Measurements from ENCODE around the gene ARHGEF1.

Gene ARHGEF1

DNA sequence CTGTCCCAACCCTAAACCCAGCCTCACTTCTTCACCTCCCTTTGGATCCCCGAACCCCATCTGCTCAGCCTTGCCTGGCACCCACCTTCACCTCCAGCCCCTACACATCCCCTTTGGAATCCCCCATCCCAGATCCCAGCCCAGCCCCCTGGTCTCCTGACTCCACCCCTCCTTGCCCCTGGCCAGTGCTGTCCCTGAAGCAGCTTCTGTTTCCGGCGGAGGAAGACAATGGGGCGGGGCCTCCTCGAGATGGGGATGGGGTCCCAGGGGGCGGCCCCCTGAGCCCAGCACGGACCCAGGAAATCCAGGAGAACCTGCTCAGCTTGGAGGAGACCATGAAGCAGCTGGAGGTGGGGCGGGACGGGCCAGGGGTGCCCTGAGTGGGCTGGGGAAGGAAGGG is 23.3 kb downstream of the ARHGEF1 start:
- H3K36me3 ChIP-seq (replicated peaks): peaks cover 47% of the 10 kb centered on the region
- TF ChIP-seq, protein P1, sequence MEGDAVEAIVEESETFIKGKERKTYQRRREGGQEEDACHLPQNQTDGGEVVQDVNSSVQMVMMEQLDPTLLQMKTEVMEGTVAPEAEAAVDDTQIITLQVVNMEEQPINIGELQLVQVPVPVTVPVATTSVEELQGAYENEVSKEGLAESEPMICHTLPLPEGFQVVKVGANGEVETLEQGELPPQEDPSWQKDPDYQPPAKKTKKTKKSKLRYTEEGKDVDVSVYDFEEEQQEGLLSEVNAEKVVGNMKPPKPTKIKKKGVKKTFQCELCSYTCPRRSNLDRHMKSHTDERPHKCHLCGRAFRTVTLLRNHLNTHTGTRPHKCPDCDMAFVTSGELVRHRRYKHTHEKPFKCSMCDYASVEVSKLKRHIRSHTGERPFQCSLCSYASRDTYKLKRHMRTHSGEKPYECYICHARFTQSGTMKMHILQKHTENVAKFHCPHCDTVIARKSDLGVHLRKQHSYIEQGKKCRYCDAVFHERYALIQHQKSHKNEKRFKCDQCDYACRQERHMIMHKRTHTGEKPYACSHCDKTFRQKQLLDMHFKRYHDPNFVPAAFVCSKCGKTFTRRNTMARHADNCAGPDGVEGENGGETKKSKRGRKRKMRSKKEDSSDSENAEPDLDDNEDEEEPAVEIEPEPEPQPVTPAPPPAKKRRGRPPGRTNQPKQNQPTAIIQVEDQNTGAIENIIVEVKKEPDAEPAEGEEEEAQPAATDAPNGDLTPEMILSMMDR (IDR thresholded peaks at IDR 0.05; ENCODE audit: low read depth, low read length, missing control alignments): no peak
- H3K27me3 ChIP-seq (replicated peaks): no peaks in the 10 kb centered on the region
- in situ Hi-C loops (cut with HindIII; ENCODE audit: low pct_ligation_motif_present, low sequenced_read_pairs): no loop called here
- no peak for DNase-seq
- no peak overlapping the region for H3K27ac ChIP-seq
- H3K4me3 ChIP-seq (ENCODE audit: low read depth, low read length): no peak overlapping the region

GRCh38 chr19:41906916-41907680 is 24.1 kb downstream of the ARHGEF1 start:
- Histone ChIP-seq H3K27ac (no peak overlapping the region), H3K4me3 (ENCODE audit: low read depth, low read length) (no peak overlapping the region), H3K27me3 (replicated peaks) (peaks cover 6% of the 10 kb centered on the region), H3K36me3 (replicated peaks) (peaks cover 39% of the 10 kb centered on the region)
- no peak for DNase-seq
- TF ChIP-seq, protein P1 (IDR thresholded peaks at IDR 0.05; ENCODE audit: low read depth, low read length, missing control alignments): no peak
- in situ Hi-C loops (cut with HindIII; ENCODE audit: low pct_ligation_motif_present, low sequenced_read_pairs): no loop called here

- no peak for DNase-seq
- peaks cover 29% of the 10 kb centered on the region for H3K36me3 ChIP-seq (replicated peaks)
- H3K4me3 ChIP-seq (ENCODE audit: low read depth, low read length): no peak overlapping the region
Observed at GRCh38 chr19:41907994-41908615, 25.1 kb downstream of the ARHGEF1 start.

GRCh38 chr19:41908724-41909464 is 25.9 kb downstream of the ARHGEF1 start:
- DNase-seq: no peak
- H3K27ac ChIP-seq: no peak overlapping the region
- no peak overlapping the region for H3K4me3 ChIP-seq (ENCODE audit: low read depth, low read length)
- peaks cover 24% of the 10 kb centered on the region for H3K36me3 ChIP-seq (replicated peaks)
- peaks cover 21% of the 10 kb centered on the region for H3K27me3 ChIP-seq (replicated peaks)
- in situ Hi-C loops (cut with HindIII; ENCODE audit: low pct_ligation_motif_present, low sequenced_read_pairs): no loop called here
- TF ChIP-seq, protein P1 (IDR thresholded peaks at IDR 0.05; ENCODE audit: low read depth, low read length, missing control alignments): no peak

More at GRCh38 chr19:41907994-41908615, 25.1 kb downstream of the ARHGEF1 start:
- TF ChIP-seq, protein P1 (IDR thresholded peaks at IDR 0.05; ENCODE audit: low read depth, low read length, missing control alignments): no peak
- in situ Hi-C loops (cut with HindIII; ENCODE audit: low pct_ligation_motif_present, low sequenced_read_pairs): no loop called here
- Histone ChIP-seq H3K27me3 (replicated peaks) (peaks cover 14% of the 10 kb centered on the region), H3K27ac (no peak overlapping the region)

GRCh38 chr19:41909706-41910105 is 26.7 kb downstream of the ARHGEF1 start:
- in situ Hi-C loops (cut with HindIII; ENCODE audit: low pct_ligation_motif_present, low sequenced_read_pairs): no loop called here

More at GRCh38 chr19:41909706-41910105, 26.7 kb downstream of the ARHGEF1 start:
- Histone ChIP-seq H3K36me3 (replicated peaks) (peaks cover 17% of the 10 kb centered on the region), H3K27me3 (replicated peaks) (peaks cover 25% of the 10 kb centered on the region), H3K4me3 (ENCODE audit: low read depth, low read length) (no peak overlapping the region), H3K27ac (no peak overlapping the region)
- TF ChIP-seq, protein P1 (IDR thresholded peaks at IDR 0.05; ENCODE audit: low read depth, low read length, missing control alignments): no peak
- no peak for DNase-seq

Data from brain microvascular endothelial cell (primary cell).